Neural cell (in vitro differentiated cells): Measurements from ENCODE around the gene UPF1. TPM values are rescaled to one million over a fixed set of nuclear protein-coding genes. Genes with fewer than 3 reads are reported as not detected.

Experiments used
- H2AFZ ChIP-seq: fragments of 200-600, 300-800 bp; sonication (generic), shearing (Covaris generic); 2 replicates; pipeline ENCODE4 v1.6.0; 2014; ENCODE audit warnings: low read depth, mild to moderate bottlenecking, antibody characterized with exemption, low read length, moderate library complexity
- H3F3A ChIP-seq: fragments of 200-600 bp; shearing (Covaris generic); 2 replicates; pipeline ENCODE4 v1.6.1; 2016; ENCODE audit warnings: mild to moderate bottlenecking, moderate library complexity, mixed read lengths, antibody characterized with exemption, low read length; ENCODE audit not compliant: insufficient read depth, poor library complexity, severe bottlenecking
- H3K27ac ChIP-seq: fragments of 200-600, 300-800 bp; sonication (generic), shearing (Covaris generic); 2 replicates; pipeline ENCODE4 v1.5.1; 2014; ENCODE audit warnings: mild to moderate bottlenecking, low read length, moderate library complexity
- H3K27me3 ChIP-seq: fragments of 300-800, 200-600 bp; sonication (generic), shearing (Covaris generic); 2 replicates; pipeline ENCODE4 v1.6.0; 2014; ENCODE audit warnings: mild to moderate bottlenecking, low read depth, low read length, moderate library complexity; ENCODE audit not compliant: insufficient read depth
- H3K36me3 ChIP-seq: fragments of 300-800, 200-600 bp; sonication (generic), shearing (Covaris generic); 2 replicates; pipeline ENCODE4 v1.5.1; 2014; ENCODE audit warnings: mild to moderate bottlenecking, antibody characterized with exemption, low read length, moderate library complexity; ENCODE audit not compliant: insufficient read depth
- H3K4me2 ChIP-seq: fragments of 300-800, 200-600 bp; sonication (generic), shearing (Covaris generic); 2 replicates; pipeline ENCODE4 v1.6.0; 2014; ENCODE audit warnings: mild to moderate bottlenecking, low read length
- H3K4me3 ChIP-seq: fragments of 300-800, 200-600 bp; sonication (generic), shearing (Covaris generic); 2 replicates; pipeline ENCODE4 v1.5.1; 2014; ENCODE audit warnings: mild to moderate bottlenecking, low read length, moderate library complexity
- H3K79me2 ChIP-seq: fragments of 200-600 bp; shearing (Covaris generic); replicated peaks from 2 replicates; pipeline ENCODE4 v1.6.0; 2014; ENCODE audit warnings: mild to moderate bottlenecking, low read length, moderate library complexity; ENCODE audit not compliant: insufficient read depth
- H3K9ac ChIP-seq: fragments of 300-800, 200-600 bp; sonication (generic), shearing (Covaris generic); 2 replicates; pipeline ENCODE4 v1.6.1; 2016; ENCODE audit warnings: mild to moderate bottlenecking, low read length, mixed read lengths
- H3K9me2 ChIP-seq: fragments of 200-600 bp; shearing (Covaris generic); 2 replicates; pipeline ENCODE4 v1.6.1; 2016; ENCODE audit warnings: mild to moderate bottlenecking, low read length, mixed read lengths; ENCODE audit not compliant: insufficient read depth
- H3K9me3 ChIP-seq: fragments of 200-600, 300-800 bp; sonication (generic), shearing (Covaris generic); 2 replicates; pipeline ENCODE4 v1.6.1; 2016; ENCODE audit warnings: mild to moderate bottlenecking, mixed run types, low read length, moderate library complexity, mixed read lengths
- H4K20me1 ChIP-seq: fragments of 200-600 bp; shearing (Covaris generic); 2 replicates; pipeline ENCODE4 v1.6.1; 2016; ENCODE audit warnings: mild to moderate bottlenecking, mixed run types; ENCODE audit not compliant: insufficient read depth
- EP300 ChIP-seq: fragments of 450-650 bp; conservative IDR thresholded peaks from 2 replicates; pipeline ENCODE4 v1.6.1; 2014; ENCODE audit warnings: antibody characterized with exemption, mild to moderate bottlenecking, moderate library complexity; ENCODE audit not compliant: poor library complexity, severe bottlenecking
- EZH2 ChIP-seq: fragments of 200-600, 300-800 bp; shearing (Covaris generic), sonication (generic); IDR thresholded peaks from 2 replicates; pipeline ENCODE4 v1.6.1; 2014; ENCODE audit warnings: antibody characterized with exemption, low read length, borderline replicate concordance, mild to moderate bottlenecking; ENCODE audit not compliant: insufficient read depth, poor library complexity, severe bottlenecking
- MXI1 ChIP-seq: fragments of 450-650 bp; conservative IDR thresholded peaks from 2 replicates; pipeline ENCODE4 v1.6.1; 2014; ENCODE audit warnings: antibody characterized with exemption, mild to moderate bottlenecking; ENCODE audit not compliant: poor library complexity, severe bottlenecking
- POLR2AphosphoS5 ChIP-seq: IDR thresholded peaks from 2 replicates; pipeline ENCODE4 v1.6.1; 2012
- RAD21 ChIP-seq: fragments of 450-650 bp; conservative IDR thresholded peaks from 2 replicates; pipeline ENCODE4 v1.6.1; 2014; ENCODE audit warnings: antibody characterized with exemption, mild to moderate bottlenecking, moderate library complexity
- SMC3 ChIP-seq: fragments of 450-650 bp; conservative IDR thresholded peaks from 2 replicates; pipeline ENCODE4 v1.6.1; 2014; ENCODE audit warnings: antibody characterized with exemption, mild to moderate bottlenecking, moderate library complexity; ENCODE audit not compliant: poor library complexity
- TAF1 ChIP-seq: IDR thresholded peaks from 2 replicates; pipeline ENCODE4 v1.6.1; 2012; ENCODE audit warnings: low read depth
- polyA plus RNA-seq: library from polyadenylated mRNA; depleted of rRNA; stranded (reverse); fragments of >200 nt; gene quantifications from 2 replicates; pipeline ENCODE4 v1.2.3, GENCODE V29; 2014
- TF ChIP-seq, protein P1 (sequence below): fragments of 450-650 bp; IDR thresholded peaks from 2 replicates; pipeline ENCODE4 v1.5.1; 2014; ENCODE audit warnings: antibody characterized with exemption, mild to moderate bottlenecking, moderate library complexity; ENCODE audit not compliant: poor library complexity, severe bottlenecking
- TF ChIP-seq, protein P2 (sequence below): IDR thresholded peaks from 2 replicates; pipeline ENCODE4 v1.6.1; 2012; ENCODE audit warnings: borderline replicate concordance

Gene UPF1
- polyA plus RNA-seq, 1 donor from 2014 or later, result 39.3 TPM

DNA sequence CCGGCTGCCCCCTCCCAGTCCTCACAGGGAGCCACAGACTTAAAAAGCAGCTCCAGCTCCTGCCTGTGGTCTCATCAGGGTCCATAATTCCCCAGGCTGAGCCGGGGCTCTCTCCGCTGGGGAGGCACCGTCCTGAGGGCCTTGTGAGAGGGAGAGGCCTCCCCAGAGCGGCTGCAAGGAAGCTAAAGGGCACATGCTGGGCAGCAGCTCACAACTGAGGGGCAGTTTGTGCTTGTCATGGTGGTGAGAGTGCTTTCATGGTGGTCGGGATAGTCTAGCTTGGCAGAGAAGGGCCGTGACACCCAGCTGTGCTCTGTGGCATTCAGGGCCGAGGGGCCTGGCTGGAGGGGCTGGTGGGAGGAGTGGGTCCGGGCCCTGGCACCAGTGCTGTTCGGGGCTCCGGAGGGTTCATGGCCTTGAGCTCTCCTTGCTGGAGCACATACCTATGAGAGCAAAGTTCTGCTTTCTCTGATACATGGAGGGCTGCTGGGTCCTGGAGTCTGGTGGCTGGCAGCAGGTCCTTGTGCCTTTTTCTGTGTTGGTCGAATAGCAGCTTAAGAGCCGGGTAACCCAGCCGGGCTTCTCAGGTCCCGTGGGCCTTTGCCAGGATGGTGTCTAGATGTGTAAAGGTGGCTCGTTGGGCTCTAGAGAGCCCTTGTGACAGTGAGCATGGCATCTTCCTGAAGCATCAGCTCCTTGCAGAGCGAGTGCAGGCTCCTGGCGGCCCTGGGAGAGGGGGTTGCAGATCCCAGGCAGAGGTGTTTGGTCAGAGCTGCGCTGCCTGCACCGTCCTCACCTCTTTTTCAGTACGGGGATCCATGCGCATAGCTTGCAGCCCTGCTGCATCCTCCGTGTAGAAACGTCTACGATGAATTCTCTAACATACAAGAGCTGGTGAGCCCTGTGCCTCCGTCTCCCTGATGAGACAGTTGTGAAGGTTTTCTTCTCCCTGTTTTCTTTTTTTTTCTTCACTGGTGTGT, 8.8 kb downstream of the UPF1 start:
- TF ChIP-seq TAF1 (no peak), SMC3 (no peak), EP300 (no peak), EZH2 (no peak), MXI1 (no peak), RAD21 (no peak), POLR2AphosphoS5 (no peak)
- TF ChIP-seq, protein P1, sequence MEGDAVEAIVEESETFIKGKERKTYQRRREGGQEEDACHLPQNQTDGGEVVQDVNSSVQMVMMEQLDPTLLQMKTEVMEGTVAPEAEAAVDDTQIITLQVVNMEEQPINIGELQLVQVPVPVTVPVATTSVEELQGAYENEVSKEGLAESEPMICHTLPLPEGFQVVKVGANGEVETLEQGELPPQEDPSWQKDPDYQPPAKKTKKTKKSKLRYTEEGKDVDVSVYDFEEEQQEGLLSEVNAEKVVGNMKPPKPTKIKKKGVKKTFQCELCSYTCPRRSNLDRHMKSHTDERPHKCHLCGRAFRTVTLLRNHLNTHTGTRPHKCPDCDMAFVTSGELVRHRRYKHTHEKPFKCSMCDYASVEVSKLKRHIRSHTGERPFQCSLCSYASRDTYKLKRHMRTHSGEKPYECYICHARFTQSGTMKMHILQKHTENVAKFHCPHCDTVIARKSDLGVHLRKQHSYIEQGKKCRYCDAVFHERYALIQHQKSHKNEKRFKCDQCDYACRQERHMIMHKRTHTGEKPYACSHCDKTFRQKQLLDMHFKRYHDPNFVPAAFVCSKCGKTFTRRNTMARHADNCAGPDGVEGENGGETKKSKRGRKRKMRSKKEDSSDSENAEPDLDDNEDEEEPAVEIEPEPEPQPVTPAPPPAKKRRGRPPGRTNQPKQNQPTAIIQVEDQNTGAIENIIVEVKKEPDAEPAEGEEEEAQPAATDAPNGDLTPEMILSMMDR, result no peak
- TF ChIP-seq, protein P2, sequence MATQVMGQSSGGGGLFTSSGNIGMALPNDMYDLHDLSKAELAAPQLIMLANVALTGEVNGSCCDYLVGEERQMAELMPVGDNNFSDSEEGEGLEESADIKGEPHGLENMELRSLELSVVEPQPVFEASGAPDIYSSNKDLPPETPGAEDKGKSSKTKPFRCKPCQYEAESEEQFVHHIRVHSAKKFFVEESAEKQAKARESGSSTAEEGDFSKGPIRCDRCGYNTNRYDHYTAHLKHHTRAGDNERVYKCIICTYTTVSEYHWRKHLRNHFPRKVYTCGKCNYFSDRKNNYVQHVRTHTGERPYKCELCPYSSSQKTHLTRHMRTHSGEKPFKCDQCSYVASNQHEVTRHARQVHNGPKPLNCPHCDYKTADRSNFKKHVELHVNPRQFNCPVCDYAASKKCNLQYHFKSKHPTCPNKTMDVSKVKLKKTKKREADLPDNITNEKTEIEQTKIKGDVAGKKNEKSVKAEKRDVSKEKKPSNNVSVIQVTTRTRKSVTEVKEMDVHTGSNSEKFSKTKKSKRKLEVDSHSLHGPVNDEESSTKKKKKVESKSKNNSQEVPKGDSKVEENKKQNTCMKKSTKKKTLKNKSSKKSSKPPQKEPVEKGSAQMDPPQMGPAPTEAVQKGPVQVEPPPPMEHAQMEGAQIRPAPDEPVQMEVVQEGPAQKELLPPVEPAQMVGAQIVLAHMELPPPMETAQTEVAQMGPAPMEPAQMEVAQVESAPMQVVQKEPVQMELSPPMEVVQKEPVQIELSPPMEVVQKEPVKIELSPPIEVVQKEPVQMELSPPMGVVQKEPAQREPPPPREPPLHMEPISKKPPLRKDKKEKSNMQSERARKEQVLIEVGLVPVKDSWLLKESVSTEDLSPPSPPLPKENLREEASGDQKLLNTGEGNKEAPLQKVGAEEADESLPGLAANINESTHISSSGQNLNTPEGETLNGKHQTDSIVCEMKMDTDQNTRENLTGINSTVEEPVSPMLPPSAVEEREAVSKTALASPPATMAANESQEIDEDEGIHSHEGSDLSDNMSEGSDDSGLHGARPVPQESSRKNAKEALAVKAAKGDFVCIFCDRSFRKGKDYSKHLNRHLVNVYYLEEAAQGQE, result no peak
- peaks cover under 1% of the 10 kb centered on the region for H4K20me1 ChIP-seq
- H3K79me2 ChIP-seq, result peaks cover 46% of the 10 kb centered on the region
- H2AFZ ChIP-seq, result no peak overlapping the region
- H3K4me3 ChIP-seq, result no peak overlapping the region
- no peak overlapping the region for H3K4me2 ChIP-seq
- no peaks in the 10 kb centered on the region for H3F3A ChIP-seq
- no peaks in the 10 kb centered on the region for H3K9me3 ChIP-seq
- H3K9me2 ChIP-seq, result no peaks in the 10 kb centered on the region
- no peaks in the 10 kb centered on the region for H3K36me3 ChIP-seq
- H3K27me3 ChIP-seq, result no peaks in the 10 kb centered on the region
- no peak overlapping the region for H3K27ac ChIP-seq
- no peak overlapping the region for H3K9ac ChIP-seq

DNA sequence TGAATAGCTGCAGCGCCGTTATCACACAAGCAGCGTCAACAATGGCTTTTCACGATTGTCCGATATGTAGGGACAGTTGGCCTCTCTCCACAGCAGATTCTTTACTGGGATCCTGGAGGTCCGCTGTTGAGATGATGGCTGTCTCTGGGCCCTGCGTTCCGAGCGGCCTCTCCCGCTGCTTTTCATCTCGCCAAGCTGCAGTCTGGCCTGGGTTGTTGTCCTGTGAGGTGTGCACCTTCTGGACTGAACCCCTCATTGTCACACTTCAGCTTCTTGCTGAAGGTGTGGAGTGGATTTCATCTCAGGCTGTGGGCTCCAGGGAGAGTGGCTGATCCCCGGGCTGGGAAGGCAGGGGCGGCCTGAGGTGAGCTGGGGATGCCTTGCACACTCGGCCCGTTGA, 9.6 kb downstream of the UPF1 start:
- no peak overlapping the region for H2AFZ ChIP-seq
- no peak for TF ChIP-seq EZH2
- TF ChIP-seq MXI1, result no peak
- TF ChIP-seq EP300, result no peak
- TF ChIP-seq, protein P2, result no peak
- TF ChIP-seq, protein P1, result no peak
- TF ChIP-seq SMC3, result no peak
- no peak for TF ChIP-seq RAD21
- no peak for TF ChIP-seq POLR2AphosphoS5
- TF ChIP-seq TAF1, result no peak
- H3K9me3 ChIP-seq, result no peaks in the 10 kb centered on the region
- H3K9me2 ChIP-seq, result no peaks in the 10 kb centered on the region
- H3K4me3 ChIP-seq, result no peak overlapping the region
- peaks cover 5% of the 10 kb centered on the region for H4K20me1 ChIP-seq
- H3K4me2 ChIP-seq, result no peak overlapping the region
- H3K27me3 ChIP-seq, result no peaks in the 10 kb centered on the region
- H3K36me3 ChIP-seq, result no peaks in the 10 kb centered on the region
- peaks cover 38% of the 10 kb centered on the region for H3K79me2 ChIP-seq
- no peaks in the 10 kb centered on the region for H3F3A ChIP-seq
- H3K9ac ChIP-seq, result no peak overlapping the region
- H3K27ac ChIP-seq, result no peak overlapping the region
